ENCODE data around the gene CLDND2. TPM values are rescaled to one million over a fixed set of nuclear protein-coding genes. Genes with fewer than 3 reads are reported as not detected.
A peak's percentile ranks its signal among the peaks of the same experiment; 100 is the strongest.

The CLDND2 gene
- total RNA-seq, 2 experiments from 2014 or later: 1.9 TPM; not detected in 1

DNA sequence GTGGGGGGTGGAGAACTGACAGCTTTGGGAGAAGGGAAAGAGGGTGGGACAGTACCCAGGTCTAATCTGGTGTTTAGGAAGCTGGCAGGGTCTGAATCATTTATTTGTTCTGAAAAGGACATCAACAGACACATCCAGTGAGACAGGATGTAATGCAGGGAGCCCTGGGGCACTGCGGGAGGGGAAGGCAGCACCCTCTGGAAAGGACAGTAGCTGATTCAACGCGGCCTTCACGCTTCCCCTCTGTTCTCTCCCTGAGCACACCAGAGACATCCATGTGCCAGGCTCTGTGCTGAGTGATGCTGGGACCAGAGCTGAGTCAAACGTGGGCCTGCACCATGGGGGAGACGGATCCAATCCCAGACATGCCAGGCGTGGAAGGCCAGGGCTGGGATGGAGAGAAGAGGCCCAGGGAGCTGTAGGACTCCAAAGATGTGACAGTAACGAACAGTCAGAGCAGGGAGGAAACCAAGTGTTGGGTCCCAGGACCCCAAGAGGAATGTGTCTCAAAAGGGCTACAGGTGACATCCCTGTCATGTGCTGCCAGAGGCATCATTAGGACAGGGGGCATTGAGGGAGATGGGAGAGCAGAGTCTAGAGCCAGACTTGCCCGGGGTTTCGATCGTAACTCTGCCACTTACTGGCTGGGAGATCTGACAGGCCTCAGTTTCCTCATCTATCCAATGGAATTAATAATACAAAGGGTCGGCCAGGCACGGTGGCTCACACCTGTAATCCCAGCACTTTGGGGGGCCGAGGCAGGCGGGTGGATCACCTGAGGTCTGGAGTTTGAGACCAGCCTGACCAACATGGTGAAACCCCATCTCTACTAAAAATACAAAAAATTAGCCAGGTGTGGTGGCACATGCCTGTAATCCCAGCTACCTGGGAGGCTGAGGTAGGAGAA, 4.3 kb downstream of the CLDND2 start:
- Histone ChIP-seq H2AFZ (ENCODE audit: low read length) (no peak overlapping the region), H3K4me2 (ENCODE audit: low read length) (peak overlapping the region; percentile 11; the same call in 1 of the 2 replicates), H3K4me1 (ENCODE audit: insufficient read depth, low read length, poor library complexity, severe bottlenecking) (peaks cover 34% of the 10 kb centered on the region), H3K27ac (ENCODE audit: low read depth, low read length, poor library complexity, severe bottlenecking) (no peak overlapping the region), H3K4me3 (ENCODE audit: low read depth, low read length, poor library complexity, severe bottlenecking) (no peak overlapping the region), H3K36me3 (ENCODE audit: insufficient read depth, low read length) (no peaks in the 10 kb centered on the region), H4K20me1 (ENCODE audit: insufficient read depth, low read length) (no peaks in the 10 kb centered on the region), H3K79me2 (ENCODE audit: insufficient read depth, low read depth, low read length) (peaks cover 10% of the 10 kb centered on the region; the same call in 1 of the 2 replicates), H3K9me3 (ENCODE audit: low read length) (no peaks in the 10 kb centered on the region), H3K9me2 (ENCODE audit: insufficient read depth, low read length) (no peaks in the 10 kb centered on the region)
- intact Hi-C loops (cut with micrococcal nuclease; ENCODE audit: unreplicated experiment): no loop called here
- TF ChIP-seq, protein P1, sequence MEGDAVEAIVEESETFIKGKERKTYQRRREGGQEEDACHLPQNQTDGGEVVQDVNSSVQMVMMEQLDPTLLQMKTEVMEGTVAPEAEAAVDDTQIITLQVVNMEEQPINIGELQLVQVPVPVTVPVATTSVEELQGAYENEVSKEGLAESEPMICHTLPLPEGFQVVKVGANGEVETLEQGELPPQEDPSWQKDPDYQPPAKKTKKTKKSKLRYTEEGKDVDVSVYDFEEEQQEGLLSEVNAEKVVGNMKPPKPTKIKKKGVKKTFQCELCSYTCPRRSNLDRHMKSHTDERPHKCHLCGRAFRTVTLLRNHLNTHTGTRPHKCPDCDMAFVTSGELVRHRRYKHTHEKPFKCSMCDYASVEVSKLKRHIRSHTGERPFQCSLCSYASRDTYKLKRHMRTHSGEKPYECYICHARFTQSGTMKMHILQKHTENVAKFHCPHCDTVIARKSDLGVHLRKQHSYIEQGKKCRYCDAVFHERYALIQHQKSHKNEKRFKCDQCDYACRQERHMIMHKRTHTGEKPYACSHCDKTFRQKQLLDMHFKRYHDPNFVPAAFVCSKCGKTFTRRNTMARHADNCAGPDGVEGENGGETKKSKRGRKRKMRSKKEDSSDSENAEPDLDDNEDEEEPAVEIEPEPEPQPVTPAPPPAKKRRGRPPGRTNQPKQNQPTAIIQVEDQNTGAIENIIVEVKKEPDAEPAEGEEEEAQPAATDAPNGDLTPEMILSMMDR (conservative IDR thresholded peaks at IDR 0.05; ENCODE audit: low read length): no peak
- TF ChIP-seq EZH2phosphoT487 (IDR thresholded peaks at IDR 0.05; ENCODE audit: borderline replicate concordance, low read depth, low read length): no peak
- ChIA-PET POLR2A (no interaction called here), CTCF (ENCODE audit: unreplicated experiment) (no interaction called here)
- DNase-seq (ENCODE audit: low spot score): no peak
- no TSS peak for BruUV-seq (replicated peaks)

DNA sequence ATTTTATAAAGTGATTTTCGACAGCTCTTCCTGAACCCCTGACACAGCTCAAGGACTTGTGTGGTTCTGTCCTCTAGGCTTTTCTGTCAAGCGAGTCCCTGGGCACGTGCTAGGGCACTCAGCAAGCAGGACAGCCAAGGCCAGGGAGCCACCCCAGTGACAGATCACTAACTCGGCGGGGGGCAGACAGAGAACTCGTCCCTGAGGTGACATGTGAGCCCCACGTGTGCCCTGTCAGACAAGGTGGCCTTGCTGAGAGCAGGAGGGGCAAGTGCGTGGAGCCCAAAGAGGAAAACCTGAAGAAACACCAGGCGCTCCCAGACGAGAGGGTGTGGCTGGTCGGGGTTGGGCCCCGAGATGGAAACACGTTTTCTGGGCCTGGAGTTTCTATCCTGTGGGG, 7.6 kb downstream of the CLDND2 start:
- H3K4me3 ChIP-seq (ENCODE audit: low read depth, low read length, poor library complexity, severe bottlenecking): no peak overlapping the region
- peaks cover 10% of the 10 kb centered on the region; the same call in 1 of the 2 replicates for H3K79me2 ChIP-seq (ENCODE audit: insufficient read depth, low read depth, low read length)
- no TSS peak for BruUV-seq (replicated peaks)
- ChIA-PET CTCF (ENCODE audit: unreplicated experiment) (interaction anchor here (0.5 to 1.0 kb wide), 2 partner anchors 22 to 829 kb away, joined by 3 read pairs; partner anchors contain the start of gene PPP2R1A), POLR2A (no interaction called here)
- H3K9me3 ChIP-seq (ENCODE audit: low read length): no peaks in the 10 kb centered on the region
- TF ChIP-seq EZH2phosphoT487 (IDR thresholded peaks at IDR 0.05; ENCODE audit: borderline replicate concordance, low read depth, low read length): no peak
- TF ChIP-seq, protein P1 (conservative IDR thresholded peaks at IDR 0.05; ENCODE audit: low read length): no peak
- no peaks in the 10 kb centered on the region for H3K9me2 ChIP-seq (ENCODE audit: insufficient read depth, low read length)
- H3K27ac ChIP-seq (ENCODE audit: low read depth, low read length, poor library complexity, severe bottlenecking): no peak overlapping the region
- intact Hi-C loops (cut with micrococcal nuclease; ENCODE audit: unreplicated experiment): no loop called here
- H3K4me1 ChIP-seq (ENCODE audit: insufficient read depth, low read length, poor library complexity, severe bottlenecking): peaks cover 27% of the 10 kb centered on the region
- H3K4me2 ChIP-seq (ENCODE audit: low read length): no peak overlapping the region
- H2AFZ ChIP-seq (ENCODE audit: low read length): no peak overlapping the region
- H3K36me3 ChIP-seq (ENCODE audit: insufficient read depth, low read length): no peaks in the 10 kb centered on the region
- no peak for DNase-seq (ENCODE audit: low spot score)
- no peaks in the 10 kb centered on the region for H4K20me1 ChIP-seq (ENCODE audit: insufficient read depth, low read length)

DNA sequence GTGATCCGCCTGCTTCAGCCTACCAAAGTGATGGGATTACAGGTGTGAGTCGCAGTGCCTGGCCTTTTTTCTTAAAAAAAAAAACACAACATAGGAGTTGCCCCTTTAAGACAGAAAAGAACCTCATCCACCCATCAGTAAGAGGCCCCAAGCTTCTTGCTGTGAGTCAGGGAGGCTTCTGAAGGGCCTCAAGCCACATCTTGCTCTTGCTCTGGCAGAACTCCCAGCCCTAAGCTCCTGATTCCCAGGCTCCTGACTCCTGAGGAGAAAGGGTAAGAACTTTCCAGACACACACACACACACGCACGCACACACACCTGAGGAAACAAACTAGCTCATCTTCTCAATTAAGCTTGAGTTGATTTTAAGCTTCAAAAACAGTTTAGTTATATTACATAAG, 9.5 kb downstream of the CLDND2 start:
- no peak overlapping the region for H3K27ac ChIP-seq (ENCODE audit: low read depth, low read length, poor library complexity, severe bottlenecking)
- no peaks in the 10 kb centered on the region for H3K9me2 ChIP-seq (ENCODE audit: insufficient read depth, low read length)
- H3K36me3 ChIP-seq (ENCODE audit: insufficient read depth, low read length): no peaks in the 10 kb centered on the region
- H3K9me3 ChIP-seq (ENCODE audit: low read length): no peaks in the 10 kb centered on the region
- ChIA-PET POLR2A (no interaction called here), CTCF (ENCODE audit: unreplicated experiment) (no interaction called here)
- no peak for TF ChIP-seq EZH2phosphoT487 (IDR thresholded peaks at IDR 0.05; ENCODE audit: borderline replicate concordance, low read depth, low read length)
- TF ChIP-seq, protein P1 (conservative IDR thresholded peaks at IDR 0.05; ENCODE audit: low read length): no peak
- no TSS peak for BruUV-seq (replicated peaks)
- no peaks in the 10 kb centered on the region for H3K79me2 ChIP-seq (ENCODE audit: insufficient read depth, low read depth, low read length)
- no peak for DNase-seq (ENCODE audit: low spot score)
- no peak overlapping the region for H3K4me2 ChIP-seq (ENCODE audit: low read length)
- intact Hi-C loops (cut with micrococcal nuclease; ENCODE audit: unreplicated experiment): no loop called here
- no peak overlapping the region for H3K4me3 ChIP-seq (ENCODE audit: low read depth, low read length, poor library complexity, severe bottlenecking)
- H4K20me1 ChIP-seq (ENCODE audit: insufficient read depth, low read length): no peaks in the 10 kb centered on the region
- H2AFZ ChIP-seq (ENCODE audit: low read length): no peak overlapping the region
- H3K4me1 ChIP-seq (ENCODE audit: insufficient read depth, low read length, poor library complexity, severe bottlenecking): peaks cover 19% of the 10 kb centered on the region
